Natural killer cell (primary cell): ENCODE results near the gene MAN1A1. TPM values are rescaled to one million over a fixed set of nuclear protein-coding genes. Genes with fewer than 3 reads are reported as not detected.

Experiments used
- ATAC-seq, 3 donors: fragments of 150-1000 bp in 2 of 3; fragments of 200-7000 bp in 1 of 3; cut with Tn5 transposase; 1 replicate in 1 of 3; 2 replicates in 2 of 3; pipeline ENCODE4 v1.10.0; 2021; ENCODE audit warnings: mild to moderate bottlenecking in 2 of 3, moderate library complexity in 2 of 3
- DNase-seq, 2 donors: peaks; one replicate each; pipeline versions ENCODE4 v3.0.0 to v3.0.0-alpha.2; 2013 to 2021; ENCODE audit warnings: mixed read lengths in 1 of 2
- H3K27ac ChIP-seq: one replicate; pipeline ENCODE4 v1.5.1; 2013; ENCODE audit warnings: mild to moderate bottlenecking, low read length
- H3K27me3 ChIP-seq: one replicate; pipeline ENCODE4 v1.6.1; 2013; ENCODE audit warnings: low read length; ENCODE audit not compliant: control insufficient read depth, insufficient read depth
- H3K36me3 ChIP-seq: one replicate; pipeline ENCODE4 v1.6.1; 2013; ENCODE audit warnings: low read length; ENCODE audit not compliant: control insufficient read depth, insufficient read depth
- H3K4me1 ChIP-seq: one replicate; pipeline ENCODE4 v1.6.1; 2013; ENCODE audit warnings: low read length; ENCODE audit not compliant: control insufficient read depth, insufficient read depth
- H3K4me3 ChIP-seq: one replicate; pipeline ENCODE4 v1.5.1; 2013; ENCODE audit warnings: low read length
- H3K9me3 ChIP-seq: one replicate; pipeline ENCODE4 v1.6.1; 2013; ENCODE audit warnings: low read length; ENCODE audit not compliant: control insufficient read depth, insufficient read depth
- H3K27ac Mint-ChIP-seq, 2 donors: one replicate each; pipeline ENCODE4 v1.8.0; 2022; ENCODE audit warnings: mild to moderate bottlenecking in 2 of 2, mixed read lengths in 2 of 2, moderate library complexity in 1 of 2
- H3K27me3 Mint-ChIP-seq, 2 donors: one replicate each; pipeline ENCODE4 v1.8.0; 2022; ENCODE audit warnings: low read depth in 2 of 2, mixed read lengths in 2 of 2
- H3K36me3 Mint-ChIP-seq: one replicate; pipeline ENCODE4 v1.8.0; 2022; ENCODE audit warnings: mixed read lengths
- H3K4me1 Mint-ChIP-seq, 2 donors: one replicate each; pipeline ENCODE4 v1.8.0; 2022; ENCODE audit warnings: mixed read lengths in 2 of 2
- H3K4me3 Mint-ChIP-seq: one replicate; pipeline ENCODE4 v1.8.0; 2022; ENCODE audit warnings: mild to moderate bottlenecking, moderate library complexity, mixed read lengths
- H3K9me3 Mint-ChIP-seq, 2 donors: one replicate each; pipeline ENCODE4 v1.8.0; 2022; ENCODE audit warnings: mixed read lengths in 2 of 2
- CTCF ChIP-seq: fragments of 200-600 bp; IDR thresholded peaks from one replicate; pipeline ENCODE4 v1.8.0; 2022; ENCODE audit warnings: antibody characterized with exemption
- WGBS: methylation state at CpG from one replicate; pipeline ENCODE4 v1.1.7; 2013; ENCODE audit warnings: missing lambda C conversion rate; ENCODE audit not compliant: insufficient coverage; 5-methylcytosine and 5-hydroxymethylcytosine counted together
- intact Hi-C: fragments of 100-400 bp; cut with micrococcal nuclease; formaldehyde crosslinking; loops from one replicate; pipeline ENCODE4 v1.14.2; 2022
- total RNA-seq, 4 donors: library from RNA; stranded (reverse); fragments of 120-200 nt in 1 of 4; gene quantifications; one replicate each; pipeline versions ENCODE4 v1.2.3 to v1.2.4, GENCODE V29; 2013 to 2022

MAN1A1 gene
- total RNA-seq, 3 donors from 2014 or later (not counting 1 experiment from before 2014, with no cell fraction given), result 45.6 to 54.6 (median 53.6) TPM

GRCh38 chr6:119339941-119340456 lies 9.6 kb downstream of the MAN1A1 start:
- no peak overlapping the region for H3K4me3 ChIP-seq
- peak in 1 of 3 donors; percentile 17 for ATAC-seq
- Mint-ChIP-seq H3K27me3 (no peaks in the 10 kb centered on the region), H3K36me3 (no peaks in the 10 kb centered on the region), H3K27ac (peak overlapping the region; percentile 7 to 27), H3K9me3 (no peaks in the 10 kb centered on the region), H3K4me3 (no peak overlapping the region), H3K4me1 (peaks cover 75 to 80% of the 10 kb centered on the region in 2 donors)
- peak overlapping the region; percentile 22 for H3K27ac ChIP-seq
- no peak for DNase-seq
- no peaks in the 10 kb centered on the region for H3K9me3 ChIP-seq
- 61% methylated on average over 4 of the region's 4 CpGs for WGBS
- H3K27me3 ChIP-seq, result no peaks in the 10 kb centered on the region
- no peaks in the 10 kb centered on the region for H3K36me3 ChIP-seq
- H3K4me1 ChIP-seq, result peaks cover 7% of the 10 kb centered on the region
- intact Hi-C loops, result no loop called here
- no peak for TF ChIP-seq CTCF

DNA sequence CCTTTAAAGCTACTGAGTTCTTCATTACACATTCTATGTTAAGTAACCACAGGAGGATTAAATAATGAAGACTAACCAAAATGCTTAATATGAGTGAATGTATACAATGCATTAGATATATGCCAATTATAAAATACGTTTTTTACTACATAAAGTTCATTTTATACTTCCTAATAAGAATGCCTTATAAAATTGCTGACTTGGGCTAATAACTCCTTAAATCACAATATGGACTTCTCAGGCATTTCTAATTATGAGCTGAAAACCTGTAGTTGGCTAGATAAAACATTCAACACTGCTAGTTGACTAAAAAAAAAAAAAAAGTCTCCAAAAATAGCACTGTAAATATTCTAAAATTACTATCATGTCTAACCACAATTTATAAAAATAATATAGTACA lies 11.8 kb downstream of the MAN1A1 start:
- H3K4me3 Mint-ChIP-seq, result no peak overlapping the region
- no peak for TF ChIP-seq CTCF
- intact Hi-C loops, result no loop called here
- 71% methylated on average over 1 of the region's 1 CpG for WGBS
- Histone ChIP-seq H3K27me3 (no peaks in the 10 kb centered on the region), H3K27ac (peak overlapping the region; percentile 7), H3K4me1 (peaks cover 7% of the 10 kb centered on the region), H3K4me3 (no peak overlapping the region), H3K36me3 (no peaks in the 10 kb centered on the region), H3K9me3 (no peaks in the 10 kb centered on the region)
- peaks cover 72 to 75% of the 10 kb centered on the region in 2 donors for H3K4me1 Mint-ChIP-seq
- no peaks in the 10 kb centered on the region for H3K36me3 Mint-ChIP-seq
- no peaks in the 10 kb centered on the region for H3K9me3 Mint-ChIP-seq
- no peaks in the 10 kb centered on the region for H3K27me3 Mint-ChIP-seq
- peak overlapping the region; percentile 38 to 39 for H3K27ac Mint-ChIP-seq
- DNase-seq (no peak), ATAC-seq (no peak)

GRCh38 chr6:119337252-119337651 lies 12.3 kb downstream of the MAN1A1 start:
- Mint-ChIP-seq H3K4me3 (no peak overlapping the region), H3K4me1 (peaks cover 67 to 70% of the 10 kb centered on the region in 2 donors), H3K27ac (peak overlapping the region; percentile 38 to 39), H3K27me3 (no peaks in the 10 kb centered on the region), H3K9me3 (no peaks in the 10 kb centered on the region), H3K36me3 (no peaks in the 10 kb centered on the region)
- no peak for TF ChIP-seq CTCF
- Histone ChIP-seq H3K36me3 (no peaks in the 10 kb centered on the region), H3K4me3 (no peak overlapping the region), H3K27me3 (no peaks in the 10 kb centered on the region), H3K27ac (peak overlapping the region; percentile 7), H3K9me3 (no peaks in the 10 kb centered on the region), H3K4me1 (peaks cover 7% of the 10 kb centered on the region)
- ATAC-seq, result no peak
- WGBS, result 100% methylated on average over 3 of the region's 5 CpGs
- no peak for DNase-seq
- intact Hi-C loops, result no loop called here
